Erythroblast (primary cell): ENCODE measurements around the gene KCNJ15.
"Not testable (repeated sequence)": the region's sequence is repeated elsewhere in the genome, so short reads cannot be mapped to it uniquely, and the experiment has no call there.

Experiments
- GATA1 ChIP-seq: IDR thresholded peaks from 2 replicates; pipeline ENCODE4 v1.6.1; 2011; ENCODE audit warnings: low read depth, mild to moderate bottlenecking, control low read depth, low read length, moderate library complexity
- POLR2A ChIP-seq: IDR thresholded peaks from 2 replicates; pipeline ENCODE4 v1.6.1; 2011; ENCODE audit warnings: mild to moderate bottlenecking, low read length

GRCh38 chr21:38235251-38235650 is 21.5 kb upstream of the KCNJ15 start:
- not testable (repeated sequence) for TF ChIP-seq POLR2A, GATA1
